ENCODE results near the gene MEGF11. TPM values are rescaled to one million over a fixed set of nuclear protein-coding genes. Genes with fewer than 3 reads are reported as not detected.
A peak's percentile ranks its signal among the peaks of the same experiment; 100 is the strongest.

MEGF11 gene
- total and polyA plus RNA-seq, 4 donors, result 0.16 to 1.5 (median 0.50) TPM

- no peak for TF ChIP-seq CTCF (IDR thresholded peaks at IDR 0.05; ENCODE audit: control extremely low read depth, extremely low read depth)
- H3K4me3 ChIP-seq, result no peak overlapping the region
- H3K27me3 ChIP-seq (ENCODE audit: control insufficient read depth in 3 of 3, insufficient read depth in 3 of 3, low read length in 2 of 3), result peaks cover 0 to 2% (median 0%) of the 10 kb centered on the region in 3 donors
- no peak for ATAC-seq (ENCODE audit: insufficient read depth, low FRiP score)
- no peaks in the 10 kb centered on the region for H3K9me3 ChIP-seq (ENCODE audit: control insufficient read depth in 4 of 4, insufficient read depth in 3 of 4, low read length in 3 of 4)
- no peak overlapping the region for H3K9ac ChIP-seq (ENCODE audit: insufficient read depth in 1 of 2, low read length in 2 of 2)
- DNase-seq, result peak in 2 of 3 donors; percentile 12 to 25
- peaks cover 0 to 9% (median 0%) of the 10 kb centered on the region in 5 donors for H3K4me1 ChIP-seq (ENCODE audit: control insufficient read depth in 5 of 5, insufficient read depth in 5 of 5, low read length in 5 of 5)
- H3K27ac ChIP-seq (ENCODE audit: low read depth in 1 of 2, low read length in 1 of 2), result no peak overlapping the region
- 72 to 87% methylated on average over 7 of the region's 7 CpGs for WGBS, 2 donors
- H3K36me3 ChIP-seq (ENCODE audit: control insufficient read depth in 4 of 4, insufficient read depth in 4 of 4, low read length in 4 of 4), result no peaks in the 10 kb centered on the region
Observed at GRCh38 chr15:66186049-66186825, 67.3 kb downstream of the MEGF11 start.

GRCh38 chr15:66184936-66185790, 68.4 kb downstream of the MEGF11 start:
- no peak for ATAC-seq (ENCODE audit: insufficient read depth, low FRiP score)
- peaks cover 0 to 2% (median 0%) of the 10 kb centered on the region in 3 donors for H3K27me3 ChIP-seq (ENCODE audit: control insufficient read depth in 3 of 3, insufficient read depth in 3 of 3, low read length in 2 of 3)
- H3K4me3 ChIP-seq, result no peak overlapping the region
- peak in 2 of 3 donors; percentile 64 to 78 for DNase-seq
- no peak for TF ChIP-seq CTCF (IDR thresholded peaks at IDR 0.05; ENCODE audit: control extremely low read depth, extremely low read depth)
- no peaks in the 10 kb centered on the region for H3K36me3 ChIP-seq (ENCODE audit: control insufficient read depth in 4 of 4, insufficient read depth in 4 of 4, low read length in 4 of 4)
- H3K4me1 ChIP-seq (ENCODE audit: control insufficient read depth in 5 of 5, insufficient read depth in 5 of 5, low read length in 5 of 5), result peaks cover 0 to 9% (median 0%) of the 10 kb centered on the region in 5 donors
- H3K27ac ChIP-seq (ENCODE audit: low read depth in 1 of 2, low read length in 1 of 2), result no peak overlapping the region
- H3K9me3 ChIP-seq (ENCODE audit: control insufficient read depth in 4 of 4, insufficient read depth in 3 of 4, low read length in 3 of 4), result no peaks in the 10 kb centered on the region
- H3K9ac ChIP-seq (ENCODE audit: insufficient read depth in 1 of 2, low read length in 2 of 2), result no peak overlapping the region
- 34 to 65% methylated on average over 8 of the region's 8 CpGs for WGBS, 2 donors

GRCh38 chr15:66184492-66184891, 69.1 kb downstream of the MEGF11 start:
- no peak overlapping the region for H3K9ac ChIP-seq (ENCODE audit: insufficient read depth in 1 of 2, low read length in 2 of 2)
- DNase-seq (no peak), ATAC-seq (ENCODE audit: insufficient read depth, low FRiP score) (no peak)
- H3K4me3 ChIP-seq, result no peak overlapping the region
- H3K27ac ChIP-seq (ENCODE audit: low read depth in 1 of 2, low read length in 1 of 2), result no peak overlapping the region
- H3K9me3 ChIP-seq (ENCODE audit: control insufficient read depth in 4 of 4, insufficient read depth in 3 of 4, low read length in 3 of 4), result no peaks in the 10 kb centered on the region
- H3K4me1 ChIP-seq (ENCODE audit: control insufficient read depth in 5 of 5, insufficient read depth in 5 of 5, low read length in 5 of 5), result peaks cover 0 to 9% (median 0%) of the 10 kb centered on the region in 5 donors
- no peak for TF ChIP-seq CTCF (IDR thresholded peaks at IDR 0.05; ENCODE audit: control extremely low read depth, extremely low read depth)
- 68 to 81% methylated on average over 6 of the region's 6 CpGs for WGBS, 2 donors
- peaks cover 0 to 2% (median 0%) of the 10 kb centered on the region in 3 donors for H3K27me3 ChIP-seq (ENCODE audit: control insufficient read depth in 3 of 3, insufficient read depth in 3 of 3, low read length in 2 of 3)
- H3K36me3 ChIP-seq (ENCODE audit: control insufficient read depth in 4 of 4, insufficient read depth in 4 of 4, low read length in 4 of 4), result no peaks in the 10 kb centered on the region
